Activated CD8-positive, alpha-beta memory T cell treated with anti-CD3 and anti-CD28 coated beads, Interleukin-2, amount 50 U/mL, for 48 hours (primary cell): ENCODE data around the gene TOR4A.
A peak's percentile ranks its signal among the peaks of the same experiment; 100 is the strongest.

Experiments used
- DNase-seq: peaks from one replicate; pipeline ENCODE4 v3.0.0-alpha.2; 2020

The TOR4A gene

GRCh38 chr9:137273611-137274320 lies 3.8 kb upstream of the TOR4A start:
- no peak for DNase-seq

- DNase-seq: no peak
Measured at GRCh38 chr9:137275203-137275587, 2.3 kb upstream of the TOR4A start.

GRCh38 chr9:137275588-137276472 lies 1.7 kb upstream of the TOR4A start:
- no peak for DNase-seq

- no peak for DNase-seq
Measured at GRCh38 chr9:137276473-137277328, 825 bp upstream of the TOR4A start.

GRCh38 chr9:137278061-137278701 lies 655 bp downstream of the TOR4A start:
- DNase-seq: no peak

- DNase-seq: no peak
Measured at GRCh38 chr9:137278721-137279711, 1.5 kb downstream of the TOR4A start.

GRCh38 chr9:137279741-137280473 lies 2.4 kb downstream of the TOR4A start:
- DNase-seq: no peak

- no peak for DNase-seq
Measured at GRCh38 chr9:137280474-137281344, 3.2 kb downstream of the TOR4A start.

GRCh38 chr9:137281345-137282116 lies 4.0 kb downstream of the TOR4A start:
- DNase-seq: no peak

GRCh38 chr9:137286975-137287383 lies 9.5 kb downstream of the TOR4A start:
- no peak for DNase-seq

GRCh38 chr9:137293094-137293481 lies 15.6 kb downstream of the TOR4A start:
- DNase-seq: no peak

- DNase-seq: no peak
Measured at GRCh38 chr9:137293482-137294090, 16.1 kb downstream of the TOR4A start.

- no peak for DNase-seq
Measured at GRCh38 chr9:137294091-137294680, 16.7 kb downstream of the TOR4A start.

GRCh38 chr9:137294681-137295237 lies 17.2 kb downstream of the TOR4A start:
- peak; percentile 65 for DNase-seq

GRCh38 chr9:137295238-137295811 lies 17.8 kb downstream of the TOR4A start:
- DNase-seq: peak; percentile 84

- no peak for DNase-seq
Measured at GRCh38 chr9:137295849-137296669, 18.5 kb downstream of the TOR4A start.
